Liver (tissue), 3 donors: ENCODE data around the gene ACBD3.

Experiments used
- FOXA1 ChIP-seq: IDR thresholded peaks from 2 replicates; pipeline ENCODE4 v1.6.1; 2016; ENCODE audit warnings: antibody characterized with exemption
- GABPA ChIP-seq, 2 donors: IDR thresholded peaks in 1 of 2; conservative IDR thresholded peaks in 1 of 2; 2 replicates each; pipeline ENCODE4 v1.6.1; 2016; ENCODE audit warnings: antibody characterized with exemption in 2 of 2, mild to moderate bottlenecking in 1 of 2, moderate library complexity in 1 of 2
- JUND ChIP-seq, 2 donors: IDR thresholded peaks; 2 replicates each; pipeline ENCODE4 v1.6.1; 2016; ENCODE audit warnings: antibody characterized with exemption in 2 of 2
- TAF1 ChIP-seq: conservative IDR thresholded peaks from 2 replicates; pipeline ENCODE4 v1.6.1; 2016; ENCODE audit warnings: antibody characterized with exemption, mild to moderate bottlenecking
- TF ChIP-seq, protein P1 (sequence below): fragments of 150-350 bp; IDR thresholded peaks from 2 replicates; pipeline ENCODE4 v1.5.1; 2017; ENCODE audit warnings: improper control_type of control experiment, low read depth, low read length; ENCODE audit not compliant: missing input control
- donor health status: healthy.
- donor health status: healthy.

- TF ChIP-seq GABPA (IDR thresholded peaks at IDR 0.05 in 1 of 2, conservative IDR thresholded peaks at IDR 0.05 in 1 of 2) (no peak), JUND (IDR thresholded peaks at IDR 0.05) (no peak), FOXA1 (no peak), TAF1 (no peak)
- TF ChIP-seq, protein P1, sequence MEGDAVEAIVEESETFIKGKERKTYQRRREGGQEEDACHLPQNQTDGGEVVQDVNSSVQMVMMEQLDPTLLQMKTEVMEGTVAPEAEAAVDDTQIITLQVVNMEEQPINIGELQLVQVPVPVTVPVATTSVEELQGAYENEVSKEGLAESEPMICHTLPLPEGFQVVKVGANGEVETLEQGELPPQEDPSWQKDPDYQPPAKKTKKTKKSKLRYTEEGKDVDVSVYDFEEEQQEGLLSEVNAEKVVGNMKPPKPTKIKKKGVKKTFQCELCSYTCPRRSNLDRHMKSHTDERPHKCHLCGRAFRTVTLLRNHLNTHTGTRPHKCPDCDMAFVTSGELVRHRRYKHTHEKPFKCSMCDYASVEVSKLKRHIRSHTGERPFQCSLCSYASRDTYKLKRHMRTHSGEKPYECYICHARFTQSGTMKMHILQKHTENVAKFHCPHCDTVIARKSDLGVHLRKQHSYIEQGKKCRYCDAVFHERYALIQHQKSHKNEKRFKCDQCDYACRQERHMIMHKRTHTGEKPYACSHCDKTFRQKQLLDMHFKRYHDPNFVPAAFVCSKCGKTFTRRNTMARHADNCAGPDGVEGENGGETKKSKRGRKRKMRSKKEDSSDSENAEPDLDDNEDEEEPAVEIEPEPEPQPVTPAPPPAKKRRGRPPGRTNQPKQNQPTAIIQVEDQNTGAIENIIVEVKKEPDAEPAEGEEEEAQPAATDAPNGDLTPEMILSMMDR = no peak
These were observed 14.0 kb downstream of the ACBD3 start for GRCh38 chr1:226172589-226172988.
